HepG2 (cell line): ENCODE data around the gene FBXL20. TPM values are rescaled to one million over a fixed set of nuclear protein-coding genes. Genes with fewer than 3 reads are reported as not detected.

Experiments
- ATAC-seq: fragments of 200-7000 bp; cut with Tn5 transposase; 3 replicates; pipeline ENCODE4 v1.9.1; 2020; ENCODE audit warnings: mild to moderate bottlenecking, moderate library complexity
- BruUV-seq: library from RNA; stranded (reverse); fragments of 400-500 nt; replicated peaks from 2 replicates; lab custom pipeline; 2021; lab: Mats Ljungman, UMichigan
- CTCF ChIA-PET: fragments of 300-600 bp; formaldehyde crosslinking; extraction: SDS; loops from one replicate; lab custom pipeline; 2021; ENCODE audit warnings: low total read pairs, inconsistent platforms, low intra/inter-chr PET ratio; lab: Yijun Ruan, JAX
- POLR2A ChIA-PET: fragments of 350-600 bp; sonication (Branson Sonifier 250); formaldehyde crosslinking; loops from one replicate; lab custom pipeline; 2020; ENCODE audit warnings: antibody characterized with exemption, inconsistent platforms; lab: Yijun Ruan, JAX
- DNase-seq: peaks from one replicate; pipeline ENCODE4 v3.0.0-alpha.2; 2015; ENCODE audit warnings: low spot score
- FAIRE-seq: peaks from 3 replicates; lab custom pipeline; 2011; peaks lifted over from hg19 to GRCh38; lab: Jason Lieb, UNC
- H2AFZ ChIP-seq: one replicate; pipeline ENCODE4 v1.6.1; 2011; ENCODE audit warnings: low read length, inconsistent platforms
- H3K27ac ChIP-seq: fragments of 300-600 bp; 3 replicates; pipeline ENCODE4 v1.8.0; 2011; ENCODE audit warnings: mixed run types, mild to moderate bottlenecking, mixed read lengths, low read length, inconsistent platforms; ENCODE audit not compliant: insufficient read depth; ENCODE audit errors: extremely low read length
- H3K27me3 ChIP-seq, 2 experiments: fragments of 200-600 bp in 1 of 2; 2 replicates in 1 of 2; 3 replicates in 1 of 2; pipeline versions ENCODE4 v1.6.0 to v1.8.0; 2011; ENCODE audit warnings: low read length in 2 of 2, mild to moderate bottlenecking in 2 of 2, moderate library complexity in 2 of 2, inconsistent platforms in 1 of 2; ENCODE audit not compliant: insufficient read depth in 2 of 2, control insufficient read depth in 1 of 2
- H3K36me3 ChIP-seq, 2 experiments: fragments of 200-600 bp in 1 of 2; replicated peaks in 1 of 2; 2 replicates in 1 of 2; 3 replicates in 1 of 2; pipeline versions ENCODE4 v1.5.1 to v1.8.0; 2011; ENCODE audit warnings: low read length in 2 of 2, inconsistent platforms in 1 of 2; ENCODE audit not compliant: insufficient read depth in 2 of 2, control insufficient read depth in 1 of 2
- H3K4me1 ChIP-seq: 2 replicates; pipeline ENCODE4 v1.5.1; 2012; ENCODE audit warnings: low read length, inconsistent platforms; ENCODE audit not compliant: insufficient read depth
- H3K4me2 ChIP-seq: 2 replicates; pipeline ENCODE4 v1.6.0; 2011; ENCODE audit warnings: low read depth, low read length, inconsistent platforms
- H3K4me3 ChIP-seq, 3 experiments: fragments of 200-600 bp in 1 of 3; sonication (generic), shearing (Covaris generic) in 1 of 3; replicated peaks in 1 of 3; 2 replicates each; pipeline ENCODE4 v1.5.1; 2011 to 2016; ENCODE audit warnings: low read length in 3 of 3, inconsistent platforms in 2 of 3, low read depth in 2 of 3, mild to moderate bottlenecking in 2 of 3, control low read depth in 1 of 3, mixed read lengths in 1 of 3; ENCODE audit not compliant: insufficient read depth in 1 of 3
- H3K79me2 ChIP-seq: one replicate; pipeline ENCODE4 v1.6.1; 2011; ENCODE audit warnings: low read length, inconsistent platforms; ENCODE audit not compliant: insufficient read depth
- H3K9ac ChIP-seq: 2 replicates; pipeline ENCODE4 v1.6.0; 2011; ENCODE audit warnings: mild to moderate bottlenecking, low read depth, low read length, inconsistent platforms; ENCODE audit not compliant: insufficient read depth
- H3K9me3 ChIP-seq: 2 replicates; pipeline ENCODE4 v1.5.1; 2012; ENCODE audit warnings: mild to moderate bottlenecking, low read length
- H4K20me1 ChIP-seq: 2 replicates; pipeline ENCODE4 v1.6.0; 2011; ENCODE audit warnings: inconsistent platforms, mild to moderate bottlenecking, low read length, moderate library complexity; ENCODE audit not compliant: insufficient read depth
- DDIT3 ChIP-seq: sonication (generic); formaldehyde crosslinking; IDR thresholded peaks from 2 replicates; pipeline ENCODE4 v1.4.0; 2020; ENCODE audit warnings: mild to moderate bottlenecking, missing genetic modification reagents
- GPN1 ChIP-seq: sonication (generic); formaldehyde crosslinking; IDR thresholded peaks from 2 replicates; pipeline ENCODE4 v1.5.1; 2020; ENCODE audit warnings: missing genetic modification reagents, borderline replicate concordance
- JUND ChIP-seq: sonication (generic); formaldehyde crosslinking; IDR thresholded peaks from 2 replicates; pipeline ENCODE4 v1.8.0; 2022; ENCODE audit warnings: mild to moderate bottlenecking, missing genetic modification reagents
- KAT8 ChIP-seq: IDR thresholded peaks from 2 replicates; pipeline ENCODE4 v1.6.1; 2016; ENCODE audit warnings: missing genetic modification reagents, missing compliant biosample characterization
- NCOA1 ChIP-seq: sonication (generic); formaldehyde crosslinking; IDR thresholded peaks from 2 replicates; pipeline ENCODE4 v1.9.0; 2021; ENCODE audit warnings: missing genetic modification reagents
- REXO4 ChIP-seq: sonication (generic); formaldehyde crosslinking; IDR thresholded peaks from 2 replicates; pipeline ENCODE4 v1.8.0; 2022; ENCODE audit warnings: missing genetic modification reagents, mild to moderate bottlenecking, borderline replicate concordance
- SALL1 ChIP-seq: sonication (generic); formaldehyde crosslinking; IDR thresholded peaks from 2 replicates; pipeline ENCODE4 v1.8.0; 2022; ENCODE audit warnings: mild to moderate bottlenecking, missing genetic modification reagents
- ZBTB7A ChIP-seq: sonication (generic); formaldehyde crosslinking; IDR thresholded peaks from 2 replicates; pipeline ENCODE4 v1.8.0; 2022; ENCODE audit warnings: mild to moderate bottlenecking, missing genetic modification reagents
- ZNF256 ChIP-seq: sonication (generic); formaldehyde crosslinking; conservative IDR thresholded peaks from 2 replicates; pipeline ENCODE4 v1.4.0; 2020; ENCODE audit warnings: missing genetic modification reagents
- ZNF326 ChIP-seq: sonication (generic); formaldehyde crosslinking; IDR thresholded peaks from 2 replicates; pipeline ENCODE4 v1.4.0; 2020; ENCODE audit warnings: missing genetic modification reagents, borderline replicate concordance
- ZNF335 ChIP-seq: sonication (generic); formaldehyde crosslinking; IDR thresholded peaks from 2 replicates; pipeline ENCODE4 v1.4.0; 2020; ENCODE audit warnings: missing genetic modification reagents
- ZNF530 ChIP-seq: sonication (generic); formaldehyde crosslinking; IDR thresholded peaks from 2 replicates; pipeline ENCODE4 v1.5.0; 2020; ENCODE audit warnings: low read depth, mild to moderate bottlenecking, missing genetic modification reagents
- ZNF674 ChIP-seq: sonication (generic); formaldehyde crosslinking; IDR thresholded peaks from 2 replicates; pipeline ENCODE4 v1.5.0; 2020; ENCODE audit warnings: low read depth, mild to moderate bottlenecking, missing genetic modification reagents
- ZSCAN22 ChIP-seq: sonication (generic); formaldehyde crosslinking; IDR thresholded peaks from 2 replicates; pipeline ENCODE4 v1.4.0; 2020; ENCODE audit warnings: mild to moderate bottlenecking, missing genetic modification reagents
- WGBS: methylation state at CpG from one replicate; pipeline ENCODE4 v1.1.6; 2017; ENCODE audit warnings: low lambda C conversion rate; 5-methylcytosine and 5-hydroxymethylcytosine counted together
- in situ Hi-C: cut with HindIII; loops from 2 replicates; pipeline ENCODE4 v1.10.0; 2017; ENCODE audit warnings: low pct_unique_long_range_greater_than_20kb; ENCODE audit not compliant: extremely low pct_ligation_motif_present
- intact Hi-C: fragments of 100-400 bp; cut with micrococcal nuclease; formaldehyde crosslinking; loops from one replicate; pipeline ENCODE4 v1.10.0; 2022; ENCODE audit not compliant: unreplicated experiment
- polyA plus RNA-seq, 8 experiments: library from polyadenylated mRNA; depleted of rRNA in 3 of 8; stranded (reverse) in 7 of 8; unstranded in 1 of 8; fragments of >200 nt; fragmentation: Illumina TruSeq in 4 of 8; extraction: Trizol in 4 of 8; gene quantifications; 2 replicates each; pipeline versions ENCODE4 v1.2.1 to v1.2.3, GENCODE V29; 2011 to 2016; ENCODE audit warnings: low read depth in 4 of 8, missing spikeins in 1 of 8, mixed read lengths in 1 of 8; ENCODE audit not compliant: insufficient read depth in 1 of 8
- total RNA-seq, 5 experiments: library from RNA; depleted of rRNA; stranded (reverse); fragments of >200 nt; fragmentation: Illumina TruSeq; extraction: Trizol; gene quantifications; 2 replicates each; pipeline ENCODE4 v1.2.3, GENCODE V29; 2016; ENCODE audit warnings: low read depth in 1 of 5
- TF ChIP-seq, protein P1 (sequence below): IDR thresholded peaks from 2 replicates; pipeline ENCODE4 v1.6.1; 2012; ENCODE audit warnings: inconsistent platforms
- TF ChIP-seq, protein P2 (sequence below): sonication (generic); formaldehyde crosslinking; IDR thresholded peaks from 2 replicates; pipeline ENCODE4 v1.8.1; 2023; ENCODE audit warnings: missing genetic modification reagents, mild to moderate bottlenecking, borderline replicate concordance

Gene FBXL20
- total and polyA plus RNA-seq, 2 of the 13 experiments (the other 11 are each of a cell fraction or from before 2014, with no cell fraction given), result 10.2 to 10.3 TPM

DNA sequence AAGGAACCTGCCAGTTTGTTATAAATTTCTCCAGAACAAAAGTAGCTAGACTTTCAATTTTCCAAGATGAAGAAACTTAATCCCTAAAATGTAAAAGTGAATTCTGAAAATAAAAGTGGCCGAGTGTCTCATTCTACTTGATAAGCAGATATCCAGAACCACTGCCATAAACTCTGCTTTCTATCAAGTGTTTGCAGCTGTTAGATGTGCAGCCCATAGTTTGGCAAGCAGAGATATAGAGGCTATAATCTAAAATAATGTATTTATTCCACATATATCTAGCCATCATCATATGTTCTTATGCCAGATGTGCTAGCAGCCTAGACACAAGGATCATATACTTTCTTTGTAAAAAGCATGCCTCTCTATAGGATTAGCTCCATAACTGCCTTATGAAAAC, 14.7 kb upstream of the FBXL20 start:
- POLR2A ChIA-PET, result no interaction called here
- CTCF ChIA-PET, result no interaction called here
- TF ChIP-seq ZNF674 (CRISPR knock-in tag), result no peak
- Histone ChIP-seq H3K4me2 (no peak overlapping the region), H4K20me1 (no peaks in the 10 kb centered on the region), H3K27me3 (no peaks in the 10 kb centered on the region), H3K27ac (no peak overlapping the region), H2AFZ (no peak overlapping the region), H3K36me3 (peaks cover 34 to 62% of the 10 kb centered on the region in 2 experiments), H3K4me3 (no peak overlapping the region), H3K9me3 (no peaks in the 10 kb centered on the region), H3K79me2 (no peaks in the 10 kb centered on the region), H3K4me1 (no peaks in the 10 kb centered on the region), H3K9ac (no peak overlapping the region)
- DNase-seq, result no peak
- WGBS, result 100% methylated on average over 1 of the region's 1 CpG
- no peak for ATAC-seq
- intact Hi-C loops (no loop called here), in situ Hi-C loops (no loop called here)
- BruUV-seq, result TSS peak; percentile 19
- no peak for FAIRE-seq

GRCh38 chr17:39410279-39410678, 8.9 kb upstream of the FBXL20 start:
- no peak for ATAC-seq
- Histone ChIP-seq H3K27ac (no peak overlapping the region), H2AFZ (no peak overlapping the region), H3K4me3 (no peak overlapping the region), H4K20me1 (no peaks in the 10 kb centered on the region), H3K9me3 (no peaks in the 10 kb centered on the region), H3K79me2 (no peaks in the 10 kb centered on the region), H3K36me3 (peaks cover 42 to 71% of the 10 kb centered on the region in 2 experiments), H3K27me3 (no peaks in the 10 kb centered on the region), H3K4me1 (no peaks in the 10 kb centered on the region), H3K4me2 (no peak overlapping the region), H3K9ac (no peak overlapping the region)
- DNase-seq, result no peak
- BruUV-seq, result no TSS peak
- intact Hi-C loops, result no loop called here
- 95% methylated on average over 13 of the region's 13 CpGs for WGBS
- in situ Hi-C loops, result no loop called here
- ChIA-PET CTCF (no interaction called here), POLR2A (interaction anchor here (0.9 kb wide), 1 partner anchor 9 kb away, joined by 3 read pairs; the partner anchor contains the start of gene FBXL20)
- no peak for TF ChIP-seq ZBTB7A (CRISPR knock-in tag)
- no peak for TF ChIP-seq ZNF335 (CRISPR knock-in tag)
- TF ChIP-seq GPN1 (CRISPR knock-in tag), result no peak
- TF ChIP-seq NCOA1, result no peak
- no peak for TF ChIP-seq SALL1 (CRISPR knock-in tag)
- TF ChIP-seq JUND (CRISPR knock-in tag), result no peak
- no peak for TF ChIP-seq KAT8
- TF ChIP-seq ZSCAN22, result no peak
- TF ChIP-seq ZNF256 (CRISPR knock-in tag), result no peak
- TF ChIP-seq, protein P1, sequence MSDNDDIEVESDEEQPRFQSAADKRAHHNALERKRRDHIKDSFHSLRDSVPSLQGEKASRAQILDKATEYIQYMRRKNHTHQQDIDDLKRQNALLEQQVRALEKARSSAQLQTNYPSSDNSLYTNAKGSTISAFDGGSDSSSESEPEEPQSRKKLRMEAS, result no peak
- TF ChIP-seq, protein P2, sequence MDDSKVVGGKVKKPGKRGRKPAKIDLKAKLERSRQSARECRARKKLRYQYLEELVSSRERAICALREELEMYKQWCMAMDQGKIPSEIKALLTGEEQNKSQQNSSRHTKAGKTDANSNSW (CRISPR knock-in tag), result no peak
- TF ChIP-seq ZNF326 (CRISPR knock-in tag), result no peak
- TF ChIP-seq ZNF530 (CRISPR knock-in tag), result no peak
- no peak for TF ChIP-seq DDIT3
- TF ChIP-seq REXO4, result no peak
- no peak for FAIRE-seq
